ENCODE measurements around the gene HOXA1. TPM values are rescaled to one million over a fixed set of nuclear protein-coding genes. Genes with fewer than 3 reads are reported as not detected.

Gene HOXA1
- total RNA-seq, 2 experiments from 2014 or later = 0.72 to 1.0 TPM

- ATAC-seq (ENCODE audit: low read depth) = no peak
- POLR2A ChIA-PET = no interaction called here
- no peak overlapping the region for H3K4me3 Mint-ChIP-seq
Observed at GRCh38 chr7:27126596-27127327, 31.0 kb upstream of the HOXA1 start.

DNA sequence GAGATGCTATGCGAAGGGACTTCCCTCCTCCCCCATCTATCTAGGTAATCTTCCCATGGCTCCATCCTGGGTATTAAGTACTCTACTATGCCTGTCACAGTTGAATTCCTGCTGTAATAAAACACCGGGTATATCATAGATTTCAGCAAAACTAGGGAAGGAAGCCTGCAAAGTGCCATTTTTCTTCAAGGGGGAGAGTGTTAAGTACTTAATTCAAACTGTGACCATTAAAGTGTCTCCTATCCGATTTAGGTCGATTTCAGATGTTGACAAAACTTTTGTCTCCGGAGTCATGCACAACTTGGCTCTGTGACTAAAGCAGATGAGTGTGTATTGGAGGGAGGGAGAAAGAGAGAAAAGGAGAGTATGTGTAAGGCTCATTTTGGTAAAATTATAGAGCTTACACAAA, 30.2 kb upstream of the HOXA1 start:
- Mint-ChIP-seq H3K27ac (no peak overlapping the region), H3K4me1 (no peaks in the 10 kb centered on the region), H3K9me3 (no peaks in the 10 kb centered on the region), H3K27me3 (peaks cover 19% of the 10 kb centered on the region), H3K36me3 (no peaks in the 10 kb centered on the region), H3K4me3 (no peak overlapping the region)
- ATAC-seq (ENCODE audit: low read depth) (no peak), DNase-seq (no peak)
- POLR2A ChIA-PET = no interaction called here

More at GRCh38 chr7:27126596-27127327, 31.0 kb upstream of the HOXA1 start:
- DNase-seq = no peak
- Mint-ChIP-seq H3K4me1 (peaks cover 2% of the 10 kb centered on the region), H3K36me3 (no peaks in the 10 kb centered on the region), H3K27ac (no peak overlapping the region), H3K27me3 (peaks cover 25% of the 10 kb centered on the region), H3K9me3 (no peaks in the 10 kb centered on the region)

DNA sequence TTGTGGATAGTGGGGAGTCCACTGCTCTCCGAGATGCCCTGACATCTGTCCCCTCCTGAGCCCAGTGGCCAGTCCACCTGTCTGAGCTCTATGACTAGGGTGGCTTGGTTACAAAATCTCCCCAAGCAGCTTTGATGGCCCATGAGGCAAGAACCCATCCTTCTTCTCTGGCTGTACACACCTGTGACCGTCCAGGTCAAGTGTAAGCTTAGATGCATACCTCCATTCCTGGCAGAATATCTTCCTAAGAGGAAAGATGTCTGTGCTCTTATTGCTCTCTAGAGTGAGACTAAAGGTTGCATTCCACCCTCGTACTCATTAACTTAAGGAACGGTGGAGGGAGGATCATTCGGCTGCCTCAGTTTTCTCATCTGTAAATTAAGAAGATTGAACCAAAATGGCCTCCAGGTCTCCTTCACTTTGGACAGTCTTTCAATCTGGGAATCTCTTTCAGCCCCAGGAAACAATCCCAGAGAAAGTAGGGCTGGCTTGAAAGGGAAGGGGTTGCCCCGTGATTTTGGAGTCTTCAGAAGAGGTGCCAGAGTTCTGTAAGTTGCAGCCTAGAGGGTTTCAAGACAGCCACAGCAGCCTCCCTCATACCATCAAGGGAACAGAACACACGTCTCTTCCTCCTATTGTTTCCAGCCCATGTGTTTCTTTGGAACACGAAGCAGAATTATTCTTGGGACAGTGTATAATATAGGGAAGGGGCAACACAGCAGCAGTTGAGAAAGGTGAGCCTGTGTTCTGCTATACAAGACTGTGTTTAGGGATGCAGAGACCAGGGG, 29.3 kb upstream of the HOXA1 start:
- Mint-ChIP-seq H3K27me3 (peaks cover 19% of the 10 kb centered on the region), H3K27ac (no peak overlapping the region), H3K36me3 (no peaks in the 10 kb centered on the region), H3K9me3 (no peaks in the 10 kb centered on the region), H3K4me1 (no peaks in the 10 kb centered on the region), H3K4me3 (no peak overlapping the region)
- POLR2A ChIA-PET = no interaction called here
- DNase-seq (no peak), ATAC-seq (ENCODE audit: low read depth) (no peak)

DNA sequence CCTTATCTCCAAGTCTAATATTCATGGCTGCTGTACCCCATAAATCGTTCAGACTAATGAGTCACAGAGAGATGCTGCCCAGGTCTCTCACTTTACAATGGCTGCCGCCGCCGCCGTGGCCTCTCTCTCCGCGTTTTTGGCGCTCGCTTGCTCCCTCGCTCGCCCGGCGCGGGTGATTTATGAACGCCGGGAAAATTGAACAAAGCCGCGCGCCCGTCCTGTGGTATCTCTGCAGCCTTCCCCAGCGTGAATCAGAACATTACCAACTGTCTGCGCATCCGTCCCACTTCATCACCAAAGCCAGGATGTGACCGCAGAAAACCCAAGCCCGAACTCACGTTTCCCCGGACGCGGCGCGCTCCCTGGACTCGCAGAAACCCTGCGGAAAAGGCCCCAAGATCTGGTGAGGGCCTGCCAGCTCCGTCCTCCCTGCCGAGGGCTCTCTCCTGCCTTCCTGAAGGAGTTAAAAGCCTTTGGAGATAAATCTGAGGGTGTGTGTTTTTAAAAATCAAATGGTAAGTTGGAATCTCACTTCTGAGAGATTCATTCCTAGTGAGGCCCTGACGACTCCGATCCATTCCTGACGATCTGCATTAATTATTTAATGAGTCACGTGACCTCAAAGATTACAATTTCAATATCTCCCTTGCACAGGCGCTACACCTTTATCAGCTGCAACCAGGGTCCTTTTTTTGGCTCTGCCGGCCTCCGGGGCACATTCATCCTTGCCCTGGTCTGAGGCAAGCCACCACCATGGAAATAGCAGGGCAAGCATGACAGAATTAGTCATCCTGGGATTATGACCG, 28.5 kb upstream of the HOXA1 start:
- no peaks in the 10 kb centered on the region for H3K36me3 Mint-ChIP-seq
- ATAC-seq (ENCODE audit: low read depth) (no peak), DNase-seq (no peak)
- no peak overlapping the region for H3K4me3 Mint-ChIP-seq
- H3K27ac Mint-ChIP-seq = no peak overlapping the region
- H3K4me1 Mint-ChIP-seq = no peaks in the 10 kb centered on the region
- peaks cover 21% of the 10 kb centered on the region for H3K27me3 Mint-ChIP-seq
- no peaks in the 10 kb centered on the region for H3K9me3 Mint-ChIP-seq
- POLR2A ChIA-PET = no interaction called here

- no peak overlapping the region for H3K27ac Mint-ChIP-seq
- POLR2A ChIA-PET = no interaction called here
- H3K9me3 Mint-ChIP-seq = no peaks in the 10 kb centered on the region
- H3K4me1 Mint-ChIP-seq = no peaks in the 10 kb centered on the region
- DNase-seq (no peak), ATAC-seq (ENCODE audit: low read depth) (no peak)
- H3K36me3 Mint-ChIP-seq = no peaks in the 10 kb centered on the region
- no peak overlapping the region for H3K4me3 Mint-ChIP-seq
- H3K27me3 Mint-ChIP-seq = peaks cover 25% of the 10 kb centered on the region
Observed at GRCh38 chr7:27123477-27124053, 27.8 kb upstream of the HOXA1 start.

DNA sequence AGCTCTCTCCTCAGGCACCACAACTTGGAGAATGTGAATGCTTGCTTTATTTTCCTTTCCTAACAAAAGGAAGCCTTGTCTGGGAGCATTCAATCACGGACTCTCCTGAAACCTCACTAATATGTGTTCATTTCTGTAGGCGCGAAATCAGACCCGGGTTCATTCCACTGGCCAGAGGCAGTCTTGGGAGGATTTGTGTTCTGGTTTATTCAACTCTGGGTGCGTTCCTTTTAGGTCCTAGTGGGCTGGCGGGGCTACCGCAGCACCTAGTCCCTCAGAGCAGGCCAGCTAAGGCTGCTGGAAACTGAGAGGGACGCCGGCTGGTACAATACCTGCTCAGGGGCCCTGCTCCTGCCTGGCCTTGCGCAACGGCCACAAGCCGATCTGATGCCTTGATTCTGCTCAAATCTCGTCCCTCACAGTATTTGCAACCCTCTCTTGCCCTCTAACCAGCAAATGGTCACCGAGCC, 27.2 kb upstream of the HOXA1 start:
- H3K27me3 Mint-ChIP-seq = peaks cover 25% of the 10 kb centered on the region
- POLR2A ChIA-PET = no interaction called here
- no peaks in the 10 kb centered on the region for H3K4me1 Mint-ChIP-seq
- ATAC-seq (ENCODE audit: low read depth) (no peak), DNase-seq (no peak)
- no peaks in the 10 kb centered on the region for H3K36me3 Mint-ChIP-seq
- no peak overlapping the region for H3K4me3 Mint-ChIP-seq
- H3K27ac Mint-ChIP-seq = no peak overlapping the region
- H3K9me3 Mint-ChIP-seq = no peaks in the 10 kb centered on the region

GRCh38 chr7:27122077-27122910, 26.5 kb upstream of the HOXA1 start:
- Mint-ChIP-seq H3K4me1 (no peaks in the 10 kb centered on the region), H3K27ac (no peak overlapping the region), H3K27me3 (peaks cover 18% of the 10 kb centered on the region), H3K9me3 (no peaks in the 10 kb centered on the region), H3K4me3 (no peak overlapping the region), H3K36me3 (no peaks in the 10 kb centered on the region)
- ATAC-seq (ENCODE audit: low read depth) = no peak
- DNase-seq = no peak
- POLR2A ChIA-PET = no interaction called here

- H3K36me3 Mint-ChIP-seq = no peaks in the 10 kb centered on the region
- no peaks in the 10 kb centered on the region for H3K4me1 Mint-ChIP-seq
- POLR2A ChIA-PET = no interaction called here
- DNase-seq = no peak
- H3K4me3 Mint-ChIP-seq = no peak overlapping the region
- H3K27me3 Mint-ChIP-seq = peaks cover 13% of the 10 kb centered on the region
- H3K27ac Mint-ChIP-seq = no peak overlapping the region
- no peaks in the 10 kb centered on the region for H3K9me3 Mint-ChIP-seq
- no peak for ATAC-seq (ENCODE audit: low read depth)
Observed at GRCh38 chr7:27121684-27122076, 25.9 kb upstream of the HOXA1 start.

GRCh38 chr7:27119412-27119911, 23.7 kb upstream of the HOXA1 start:
- Mint-ChIP-seq H3K27me3 (peaks cover 6% of the 10 kb centered on the region), H3K27ac (no peak overlapping the region), H3K4me1 (no peaks in the 10 kb centered on the region), H3K36me3 (no peaks in the 10 kb centered on the region), H3K4me3 (no peak overlapping the region), H3K9me3 (no peaks in the 10 kb centered on the region)
- POLR2A ChIA-PET = no interaction called here
- no peak for DNase-seq
- no peak for ATAC-seq (ENCODE audit: low read depth)

GRCh38 chr7:27118580-27118979, 22.8 kb upstream of the HOXA1 start:
- Mint-ChIP-seq H3K4me3 (no peak overlapping the region), H3K36me3 (no peaks in the 10 kb centered on the region), H3K9me3 (no peaks in the 10 kb centered on the region), H3K4me1 (no peaks in the 10 kb centered on the region), H3K27me3 (peaks cover 6% of the 10 kb centered on the region), H3K27ac (no peak overlapping the region)
- ATAC-seq (ENCODE audit: low read depth) (no peak), DNase-seq (no peak)
- POLR2A ChIA-PET = no interaction called here

GRCh38 chr7:27117887-27118491, 22.2 kb upstream of the HOXA1 start:
- ATAC-seq (ENCODE audit: low read depth) (no peak), DNase-seq (no peak)
- Mint-ChIP-seq H3K4me3 (no peak overlapping the region), H3K4me1 (no peaks in the 10 kb centered on the region), H3K27me3 (peaks cover 6% of the 10 kb centered on the region), H3K27ac (no peak overlapping the region), H3K9me3 (no peaks in the 10 kb centered on the region), H3K36me3 (no peaks in the 10 kb centered on the region)
- POLR2A ChIA-PET = no interaction called here

Data from activated naive CD8-positive, alpha-beta T cell treated with anti-CD3 and anti-CD28 coated beads, Interleukin-2, amount 10 ng/mL, durations not matched to agents 7 days and 5 days (primary cell).